PFSK-1 (cell line): ENCODE measurements around the gene VWA5B1.

Source experiments
- POLR2AphosphoS5 ChIP-seq: IDR thresholded peaks from 2 replicates; pipeline ENCODE4 v1.6.1; 2012; ENCODE audit warnings: low read depth, mild to moderate bottlenecking, control low read depth, low read length, moderate library complexity
- TF ChIP-seq, protein P1 (sequence below), 2 experiments: IDR thresholded peaks; 2 replicates each; pipeline versions ENCODE4 v1.6.1 to v1.8.0; 2011 to 2012; ENCODE audit warnings: low read depth in 2 of 2, low read length in 2 of 2, control low read depth in 1 of 2, inconsistent platforms in 1 of 2, mild to moderate bottlenecking in 1 of 2, moderate library complexity in 1 of 2; ENCODE audit not compliant: insufficient read depth in 1 of 2

DNA sequence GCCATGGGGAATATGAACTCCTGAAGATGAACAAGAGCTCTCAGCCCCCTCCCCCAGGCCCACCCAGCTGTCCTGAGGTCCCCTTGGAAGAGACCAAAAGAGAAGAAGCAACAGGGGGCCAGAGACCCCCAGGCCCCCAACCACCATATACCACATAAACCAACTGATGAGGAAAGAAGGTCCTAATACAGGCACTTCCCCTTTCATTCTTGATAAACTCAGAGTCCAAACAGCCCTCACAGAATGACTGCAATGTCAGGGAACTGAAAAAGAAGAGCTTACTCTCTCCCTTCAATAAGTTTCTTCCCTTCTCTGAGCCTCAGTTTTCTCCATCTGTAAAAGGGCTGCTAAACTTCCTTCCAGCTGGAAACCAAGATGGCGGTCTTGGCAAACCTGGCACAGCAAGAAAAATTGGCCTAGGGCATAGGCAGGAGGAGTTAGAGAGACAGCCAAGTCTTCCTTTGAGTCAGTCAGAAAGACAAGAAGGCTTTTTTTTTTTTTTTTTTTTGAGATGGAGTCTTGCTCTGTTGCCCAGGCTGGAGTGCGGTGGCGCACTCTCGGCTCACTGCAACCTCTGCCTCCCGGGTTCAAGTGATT is 90.5 kb downstream of the VWA5B1 start:
- TF ChIP-seq, protein P1, sequence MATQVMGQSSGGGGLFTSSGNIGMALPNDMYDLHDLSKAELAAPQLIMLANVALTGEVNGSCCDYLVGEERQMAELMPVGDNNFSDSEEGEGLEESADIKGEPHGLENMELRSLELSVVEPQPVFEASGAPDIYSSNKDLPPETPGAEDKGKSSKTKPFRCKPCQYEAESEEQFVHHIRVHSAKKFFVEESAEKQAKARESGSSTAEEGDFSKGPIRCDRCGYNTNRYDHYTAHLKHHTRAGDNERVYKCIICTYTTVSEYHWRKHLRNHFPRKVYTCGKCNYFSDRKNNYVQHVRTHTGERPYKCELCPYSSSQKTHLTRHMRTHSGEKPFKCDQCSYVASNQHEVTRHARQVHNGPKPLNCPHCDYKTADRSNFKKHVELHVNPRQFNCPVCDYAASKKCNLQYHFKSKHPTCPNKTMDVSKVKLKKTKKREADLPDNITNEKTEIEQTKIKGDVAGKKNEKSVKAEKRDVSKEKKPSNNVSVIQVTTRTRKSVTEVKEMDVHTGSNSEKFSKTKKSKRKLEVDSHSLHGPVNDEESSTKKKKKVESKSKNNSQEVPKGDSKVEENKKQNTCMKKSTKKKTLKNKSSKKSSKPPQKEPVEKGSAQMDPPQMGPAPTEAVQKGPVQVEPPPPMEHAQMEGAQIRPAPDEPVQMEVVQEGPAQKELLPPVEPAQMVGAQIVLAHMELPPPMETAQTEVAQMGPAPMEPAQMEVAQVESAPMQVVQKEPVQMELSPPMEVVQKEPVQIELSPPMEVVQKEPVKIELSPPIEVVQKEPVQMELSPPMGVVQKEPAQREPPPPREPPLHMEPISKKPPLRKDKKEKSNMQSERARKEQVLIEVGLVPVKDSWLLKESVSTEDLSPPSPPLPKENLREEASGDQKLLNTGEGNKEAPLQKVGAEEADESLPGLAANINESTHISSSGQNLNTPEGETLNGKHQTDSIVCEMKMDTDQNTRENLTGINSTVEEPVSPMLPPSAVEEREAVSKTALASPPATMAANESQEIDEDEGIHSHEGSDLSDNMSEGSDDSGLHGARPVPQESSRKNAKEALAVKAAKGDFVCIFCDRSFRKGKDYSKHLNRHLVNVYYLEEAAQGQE (IDR thresholded peaks at IDR 0.05; ENCODE audit: insufficient read depth in 1 of 2, low read depth in 2 of 2, low read length in 2 of 2) = no peak
- no peak for TF ChIP-seq POLR2AphosphoS5
